Measurements from ENCODE around the gene CMSS1.

The CMSS1 gene

GRCh38 chr3:100173961-100174360 lies 356.3 kb downstream of the CMSS1 start:
- H3K27ac ChIP-seq = no peak overlapping the region
- TF ChIP-seq CTCF (conservative IDR thresholded peaks at IDR 0.05) = no peak

- no peak overlapping the region for H3K27ac ChIP-seq
- TF ChIP-seq CTCF (conservative IDR thresholded peaks at IDR 0.05) = no peak
Measured at GRCh38 chr3:100175637-100176280, 358.1 kb downstream of the CMSS1 start.

- no peak for TF ChIP-seq CTCF (conservative IDR thresholded peaks at IDR 0.05)
- no peak overlapping the region for H3K27ac ChIP-seq
Measured at GRCh38 chr3:100179692-100180349, 362.2 kb downstream of the CMSS1 start.

- no peak for TF ChIP-seq CTCF (conservative IDR thresholded peaks at IDR 0.05)
- H3K27ac ChIP-seq = no peak overlapping the region
Measured at GRCh38 chr3:100183608-100184125, 366.0 kb downstream of the CMSS1 start.

GRCh38 chr3:100184948-100185570 lies 367.4 kb downstream of the CMSS1 start:
- TF ChIP-seq CTCF (conservative IDR thresholded peaks at IDR 0.05) = no peak
- no peak overlapping the region for H3K27ac ChIP-seq

- TF ChIP-seq CTCF (conservative IDR thresholded peaks at IDR 0.05) = no peak; the same call in 1 of the 2 replicates
- no peak overlapping the region for H3K27ac ChIP-seq
Measured at GRCh38 chr3:100185847-100186246, 368.2 kb downstream of the CMSS1 start.

- no peak overlapping the region for H3K27ac ChIP-seq
- TF ChIP-seq CTCF (conservative IDR thresholded peaks at IDR 0.05) = no peak
Measured at GRCh38 chr3:100189444-100189964, 371.8 kb downstream of the CMSS1 start.
